Left kidney (tissue), 2 donors: Measurements from ENCODE around the gene RNU1-4. TPM values are rescaled to one million over a fixed set of nuclear protein-coding genes. Genes with fewer than 3 reads are reported as not detected.
A peak's percentile ranks its signal among the peaks of the same experiment; 100 is the strongest.
"Not testable (repeated sequence)": the region's sequence is repeated elsewhere in the genome, so short reads cannot be mapped to it uniquely, and the experiment has no call there.

Experiments used
- DNase-seq: peaks from one replicate; pipeline ENCODE4 v3.0.0-alpha.2; 2013
- polyA plus RNA-seq: library from polyadenylated mRNA; unstranded; fragments of 120-200 nt; gene quantifications from one replicate; pipeline ENCODE4 v1.2.1, GENCODE V29; 2013; ENCODE audit not compliant: insufficient read length

Gene RNU1-4
- polyA plus RNA-seq, 1 donor = 1.9 TPM

- DNase-seq = peak; percentile 53
Measured at GRCh38 chr1:16770139-16770759, 29.9 kb downstream of the RNU1-4 start.

DNA sequence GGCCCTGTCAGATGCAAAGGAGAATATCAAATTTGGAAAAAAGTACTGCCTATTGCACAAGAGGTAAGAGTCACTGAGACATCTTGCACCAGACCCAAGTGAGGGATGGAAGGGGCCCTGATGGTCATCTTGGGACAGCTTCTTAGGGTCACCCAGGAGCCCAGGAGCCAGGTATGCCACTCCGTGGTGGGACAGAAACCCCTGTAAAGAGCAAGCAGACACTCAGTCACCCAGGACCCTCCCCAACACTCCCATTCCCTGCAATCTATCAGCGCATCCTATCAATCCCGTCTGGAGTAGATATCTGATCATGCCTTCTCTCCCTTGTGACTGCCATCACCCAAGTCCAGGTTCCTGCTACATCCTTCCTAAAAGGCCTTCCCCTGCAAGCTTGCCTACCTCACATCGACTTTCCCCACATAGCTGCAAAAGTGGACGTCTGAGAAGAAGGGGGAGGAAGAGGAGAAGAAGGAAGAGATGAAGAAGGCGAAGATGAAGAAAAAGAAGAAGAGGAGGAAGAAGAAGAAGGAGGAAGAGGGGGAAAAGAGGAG is 30.7 kb downstream of the RNU1-4 start:
- DNase-seq = not testable (repeated sequence)

- peak; percentile 68 for DNase-seq
Measured at GRCh38 chr1:16772275-16773204, 32.2 kb downstream of the RNU1-4 start.

DNA sequence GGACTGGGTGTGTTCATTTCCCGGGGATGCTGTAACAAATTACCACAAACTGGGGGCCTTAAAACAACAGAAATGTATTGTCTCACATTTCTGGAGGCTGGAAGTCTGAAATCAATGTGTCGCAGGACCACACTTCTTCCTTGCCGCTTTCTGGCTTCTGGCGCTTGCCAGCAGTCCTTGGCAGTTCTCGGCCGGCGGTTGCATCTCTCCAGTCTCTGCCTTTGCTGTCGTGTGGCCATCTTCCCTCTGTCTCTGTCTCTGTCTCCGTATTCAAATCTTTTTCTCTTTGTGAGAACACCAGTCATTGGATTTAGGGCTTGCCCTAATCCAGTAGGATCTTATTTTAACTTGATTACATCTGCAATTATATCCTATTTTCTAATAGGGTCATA is 32.9 kb downstream of the RNU1-4 start:
- DNase-seq = not testable (repeated sequence)

GRCh38 chr1:16773723-16774122 is 33.4 kb downstream of the RNU1-4 start:
- not testable (repeated sequence) for DNase-seq

- not testable (repeated sequence) for DNase-seq
Measured at GRCh38 chr1:16774773-16775172, 34.5 kb downstream of the RNU1-4 start.

DNA sequence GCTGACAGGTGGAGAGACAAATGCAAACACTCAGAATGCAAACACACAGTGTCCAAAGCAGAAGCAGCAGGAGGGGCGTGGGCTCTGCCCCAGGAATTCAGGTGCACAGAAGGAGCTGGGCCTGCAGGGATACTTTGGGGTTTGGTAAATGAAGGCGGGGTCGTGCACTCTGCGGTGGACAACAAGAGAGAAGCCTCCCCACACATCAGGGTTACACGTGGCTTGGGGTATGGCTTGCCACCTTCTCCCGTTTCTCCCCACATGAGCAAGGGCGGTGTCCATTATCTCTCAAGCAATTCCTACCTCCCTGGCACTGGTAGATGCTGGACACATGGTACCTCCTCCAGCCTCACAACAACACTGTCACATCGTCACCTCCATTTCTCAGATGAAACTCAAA is 35.0 kb downstream of the RNU1-4 start:
- DNase-seq = not testable (repeated sequence)

DNA sequence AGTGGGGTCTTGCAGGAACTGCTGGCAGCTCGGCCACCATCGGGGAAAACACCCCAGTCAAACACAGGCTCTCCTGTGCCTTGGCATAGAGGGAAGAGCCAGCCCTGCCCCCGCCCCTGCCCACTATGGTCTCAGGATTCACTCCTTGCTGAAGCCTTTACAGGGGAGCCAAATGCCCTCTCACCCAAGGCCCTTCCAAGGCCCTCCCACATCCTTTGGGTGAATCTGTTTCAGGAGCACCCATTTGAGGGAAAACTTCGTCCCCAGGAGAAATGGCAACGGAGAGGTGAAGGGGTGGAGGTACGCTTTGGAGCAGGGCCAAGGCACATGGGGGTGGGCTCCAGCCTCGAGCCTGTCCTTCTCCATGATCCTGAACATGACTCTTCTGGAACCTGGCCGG is 35.9 kb downstream of the RNU1-4 start:
- not testable (repeated sequence) for DNase-seq

DNA sequence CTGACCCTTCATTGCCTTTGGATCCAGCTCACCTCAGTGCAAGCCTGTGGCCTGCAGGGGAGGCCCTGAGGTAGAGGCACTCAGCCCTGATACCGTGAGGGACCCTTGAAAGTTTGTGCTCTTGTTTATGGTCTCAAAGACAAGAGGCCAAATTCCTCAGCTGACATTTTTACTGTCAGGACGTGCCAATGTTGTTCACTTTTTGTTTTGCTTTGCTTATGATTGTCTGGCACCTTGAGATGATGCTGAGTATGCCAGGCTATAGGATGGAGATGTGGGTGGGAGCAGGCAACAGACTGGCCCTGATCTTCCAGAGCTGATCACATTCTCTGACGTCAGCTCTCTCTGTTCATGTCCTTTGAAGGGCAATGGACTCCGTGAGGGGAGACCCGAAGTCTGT is 36.5 kb downstream of the RNU1-4 start:
- DNase-seq = not testable (repeated sequence)

- DNase-seq = not testable (repeated sequence)
Measured at GRCh38 chr1:16777821-16778220, 37.5 kb downstream of the RNU1-4 start.

DNA sequence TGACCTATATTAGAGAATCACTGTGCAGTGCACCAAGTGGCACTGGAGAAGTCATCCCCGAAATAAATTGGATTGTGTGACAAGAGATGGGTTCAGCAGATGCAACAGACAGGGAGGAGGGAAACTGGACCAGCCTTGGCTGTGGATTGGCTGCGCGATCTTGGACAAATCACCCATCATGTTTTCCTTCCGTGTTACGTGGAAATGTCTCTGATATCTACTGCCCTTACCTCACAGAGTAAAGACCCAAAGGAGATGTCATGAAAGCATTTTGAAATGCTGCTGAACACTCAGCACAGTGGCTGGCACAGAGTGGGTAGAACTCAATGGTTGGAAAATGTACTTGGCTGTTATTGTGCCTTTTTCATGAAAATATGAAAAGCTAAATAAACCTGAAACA is 39.2 kb downstream of the RNU1-4 start:
- DNase-seq = not testable (repeated sequence)

- not testable (repeated sequence) for DNase-seq
Measured at GRCh38 chr1:16781033-16781432, 40.7 kb downstream of the RNU1-4 start.

DNA sequence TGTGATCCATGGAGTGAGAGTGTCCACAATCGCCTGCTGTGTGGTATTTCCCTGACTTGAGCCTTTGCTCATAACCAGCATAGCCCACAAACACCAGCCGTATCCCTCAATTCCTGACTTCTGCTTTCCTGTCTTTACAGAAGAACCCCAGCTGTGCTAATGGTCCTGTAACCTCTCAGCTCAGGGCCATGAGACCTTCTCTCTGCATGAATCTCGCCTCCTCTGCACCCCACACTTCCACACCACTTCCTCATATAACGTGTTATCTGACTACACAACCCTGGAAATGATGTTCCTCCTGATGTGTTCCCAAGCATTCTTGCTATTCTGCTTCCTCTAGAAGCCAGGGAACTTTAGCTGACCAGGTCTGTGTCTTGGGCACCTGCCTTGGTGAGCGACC is 41.3 kb downstream of the RNU1-4 start:
- DNase-seq = not testable (repeated sequence)

- not testable (repeated sequence) for DNase-seq
Measured at GRCh38 chr1:16784955-16785354, 44.6 kb downstream of the RNU1-4 start.

- DNase-seq = not testable (repeated sequence)
Measured at GRCh38 chr1:16786362-16786761, 46.0 kb downstream of the RNU1-4 start.

- not testable (repeated sequence) for DNase-seq
Measured at GRCh38 chr1:16787175-16787574, 46.9 kb downstream of the RNU1-4 start.

DNA sequence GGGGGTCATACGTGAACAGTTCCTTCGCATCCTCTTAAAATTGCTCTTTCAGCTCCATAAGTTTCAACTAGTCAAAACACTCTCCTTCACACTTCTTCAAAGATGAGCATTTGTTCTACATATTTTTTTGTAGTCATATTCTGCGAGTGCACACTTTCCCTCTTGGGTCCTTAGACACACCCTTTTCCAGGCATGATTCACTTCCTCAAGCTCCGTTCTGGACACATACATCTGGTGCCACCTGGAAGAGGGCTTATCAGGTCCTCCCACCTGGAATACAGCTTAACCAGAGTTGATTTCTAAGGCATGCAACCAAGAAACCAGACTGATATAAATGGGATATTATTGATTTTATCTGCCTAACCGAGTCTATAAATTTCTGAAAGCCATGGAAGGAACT is 47.4 kb downstream of the RNU1-4 start:
- not testable (repeated sequence) for DNase-seq

Other genes with a start within 250 kb of the RNU1-4 start
- gene RNU1-1, start 226.2 kb upstream of the RNU1-4 start, polyA plus RNA-seq = 1.9 TPM
- 88.9 TPM for gene NBPF1, start 127.0 kb upstream of the RNU1-4 start, polyA plus RNA-seq
- 1.9 TPM for gene RNU1-3, start 73.6 kb upstream of the RNU1-4 start, polyA plus RNA-seq
- gene RNU1-2, start 155.5 kb downstream of the RNU1-4 start, polyA plus RNA-seq = 1.9 TPM
- 46.7 TPM for gene CROCC, start 181.4 kb downstream of the RNU1-4 start, polyA plus RNA-seq
- 180 TPM for gene MFAP2, start 240.1 kb downstream of the RNU1-4 start, polyA plus RNA-seq